HCEC 1CT (cell line): ENCODE data around the gene PEAR1.

ENCODE experiments used
- DNase-seq: peaks from one replicate; pipeline ENCODE4 v3.0.0-alpha.2; 2017

PEAR1 gene

DNA sequence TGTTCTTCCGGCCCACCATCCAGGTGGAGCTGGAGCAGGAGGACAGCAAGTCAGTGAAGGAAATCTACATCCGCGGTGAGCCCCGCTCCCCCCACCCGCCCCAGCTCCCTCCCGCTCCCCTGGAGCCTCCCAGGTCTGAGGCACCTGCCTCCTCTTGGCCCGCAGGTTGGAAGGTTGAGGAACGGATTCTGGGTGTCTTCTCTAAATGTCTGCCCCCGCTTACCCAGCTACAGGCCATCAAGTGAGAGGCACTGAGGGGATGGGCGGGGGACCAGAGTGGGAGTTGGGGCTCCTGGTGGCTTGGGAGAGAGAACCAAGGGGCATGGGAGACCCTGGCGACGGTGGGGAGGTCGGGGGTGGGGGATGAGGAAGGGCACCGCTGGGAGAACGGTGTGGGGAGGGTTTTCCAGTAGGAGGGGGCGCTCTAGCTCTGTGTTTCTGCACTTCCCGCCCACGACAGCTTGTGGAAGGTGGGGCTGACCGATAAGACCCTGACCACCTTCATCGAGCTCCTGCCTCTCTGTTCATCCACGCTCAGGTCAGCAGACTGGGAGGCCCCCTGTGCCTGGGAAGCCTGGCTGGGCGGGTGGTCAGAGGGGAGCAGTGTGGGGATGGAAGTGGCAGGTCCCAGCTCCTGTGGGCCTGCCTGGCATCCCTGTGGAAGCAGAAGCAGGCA, 31.1 kb downstream of the PEAR1 start:
- DNase-seq = no peak

DNA sequence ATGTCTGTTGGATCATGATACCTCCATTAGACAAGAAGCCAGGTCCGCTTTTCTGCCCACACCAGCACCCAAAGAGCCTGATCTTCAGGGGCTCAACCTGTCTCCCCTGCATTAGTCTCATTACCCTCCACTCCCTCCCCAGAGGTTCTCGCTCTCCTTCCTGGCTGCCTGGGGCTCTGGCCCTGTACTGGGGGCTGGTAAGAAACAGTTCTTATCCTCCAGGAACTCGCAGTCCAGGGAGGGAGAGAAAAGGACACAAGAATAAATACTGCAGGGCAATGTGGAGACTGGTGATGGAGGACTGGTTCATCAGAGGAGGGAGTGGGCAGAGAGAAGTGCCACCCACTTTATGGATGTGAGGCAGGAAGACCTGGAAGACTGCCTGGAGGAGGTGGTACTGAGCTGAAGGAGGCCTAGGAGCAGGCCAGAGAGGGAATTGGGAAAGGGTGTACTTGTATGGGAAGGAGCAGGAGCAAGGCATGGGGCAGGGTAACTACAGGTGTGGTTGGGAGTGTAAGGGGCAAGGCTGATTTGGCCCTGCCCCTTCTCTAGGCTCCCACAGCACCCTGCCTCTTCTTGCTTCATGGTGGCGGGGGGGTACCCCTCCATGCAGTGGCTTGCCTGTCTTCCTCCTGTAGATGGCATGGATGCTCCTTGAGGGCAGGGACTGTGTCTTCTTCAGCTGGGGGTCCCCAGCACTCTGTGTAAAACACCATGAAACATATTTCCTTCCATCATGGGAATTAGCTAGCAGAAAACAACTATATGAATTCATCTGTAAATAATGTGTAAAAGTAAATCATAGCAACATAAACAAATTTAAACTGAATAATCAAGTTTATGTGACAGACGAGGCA, 31.9 kb downstream of the PEAR1 start:
- no peak for DNase-seq

DNA sequence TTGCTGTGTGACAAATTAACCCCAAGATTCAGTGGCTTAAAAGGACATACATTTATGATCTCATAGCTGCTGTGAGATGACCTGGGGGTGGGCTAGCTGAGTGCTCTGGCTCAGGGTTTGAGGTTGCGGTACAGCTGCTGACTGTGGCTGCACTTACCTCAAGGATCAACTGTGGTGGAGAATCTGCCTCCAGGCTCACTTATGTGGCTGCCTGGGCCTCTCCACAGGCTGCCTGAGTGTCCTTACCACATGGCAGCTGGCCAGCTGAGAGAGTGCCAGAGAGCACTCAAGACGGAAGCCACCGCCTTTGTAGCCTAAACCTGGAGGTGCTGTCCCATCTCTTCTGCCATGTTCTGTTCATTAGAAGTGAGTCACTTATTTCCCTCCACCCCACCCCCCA, 32.7 kb downstream of the PEAR1 start:
- peak; percentile 7 for DNase-seq

DNA sequence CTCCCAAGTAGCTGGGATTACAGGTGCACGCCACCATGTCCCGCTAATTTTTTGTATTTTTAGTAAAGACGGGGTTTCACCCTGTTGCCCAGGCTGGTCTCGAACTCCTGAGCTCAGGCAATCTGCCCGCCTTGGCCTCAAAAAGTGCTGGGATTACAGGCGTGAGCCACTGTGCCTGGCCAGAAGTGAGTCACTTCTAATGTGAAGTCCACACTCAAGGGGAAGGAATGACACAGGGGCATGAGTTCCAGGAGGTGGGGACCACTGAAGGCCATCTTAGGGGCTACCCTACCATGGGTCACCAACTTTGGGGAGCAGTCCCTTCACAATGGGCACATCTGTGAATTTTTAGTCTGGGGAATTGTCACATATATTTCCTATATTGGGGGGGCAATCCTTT, 33.2 kb downstream of the PEAR1 start:
- DNase-seq = peak; percentile 13

DNA sequence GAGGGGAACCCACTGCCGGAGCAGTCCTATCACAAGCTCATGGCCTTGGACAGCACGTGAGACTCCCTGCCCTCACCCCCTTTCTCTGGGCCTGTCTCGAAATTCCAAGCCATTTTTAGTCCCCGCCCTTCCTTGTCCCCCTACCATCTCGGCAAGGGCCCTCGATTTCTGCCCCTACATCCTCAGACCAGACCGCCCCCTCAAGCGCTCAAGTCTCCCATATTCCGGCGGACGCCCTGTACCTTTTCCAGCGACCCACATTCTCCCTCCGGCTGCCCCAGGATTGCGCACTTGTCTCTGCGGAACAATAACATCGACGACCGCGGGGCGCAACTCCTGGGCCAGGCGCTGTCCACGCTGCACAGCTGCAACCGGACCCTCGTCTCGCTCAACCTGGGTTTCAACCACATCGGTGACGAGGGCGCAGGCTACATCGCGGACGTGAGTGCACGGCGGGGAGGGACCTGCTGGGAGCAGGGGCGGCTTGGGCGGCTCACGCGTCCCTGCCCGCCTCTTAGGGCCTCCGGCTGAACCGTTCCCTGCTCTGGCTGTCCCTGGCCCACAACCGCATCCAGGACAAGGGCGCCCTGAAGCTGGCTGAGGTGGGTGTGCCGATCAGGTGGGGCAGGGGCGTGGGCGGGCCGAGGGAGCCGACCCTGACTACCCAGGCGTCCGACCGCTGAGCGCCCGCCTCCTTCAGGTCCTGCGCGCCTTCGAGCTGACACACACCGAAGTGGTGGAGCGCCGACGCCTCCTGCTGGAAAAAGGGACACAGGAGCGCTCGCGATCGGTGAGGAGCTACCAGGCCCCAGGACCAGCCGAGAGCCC, 33.9 kb downstream of the PEAR1 start:
- DNase-seq = peak; percentile 70

DNA sequence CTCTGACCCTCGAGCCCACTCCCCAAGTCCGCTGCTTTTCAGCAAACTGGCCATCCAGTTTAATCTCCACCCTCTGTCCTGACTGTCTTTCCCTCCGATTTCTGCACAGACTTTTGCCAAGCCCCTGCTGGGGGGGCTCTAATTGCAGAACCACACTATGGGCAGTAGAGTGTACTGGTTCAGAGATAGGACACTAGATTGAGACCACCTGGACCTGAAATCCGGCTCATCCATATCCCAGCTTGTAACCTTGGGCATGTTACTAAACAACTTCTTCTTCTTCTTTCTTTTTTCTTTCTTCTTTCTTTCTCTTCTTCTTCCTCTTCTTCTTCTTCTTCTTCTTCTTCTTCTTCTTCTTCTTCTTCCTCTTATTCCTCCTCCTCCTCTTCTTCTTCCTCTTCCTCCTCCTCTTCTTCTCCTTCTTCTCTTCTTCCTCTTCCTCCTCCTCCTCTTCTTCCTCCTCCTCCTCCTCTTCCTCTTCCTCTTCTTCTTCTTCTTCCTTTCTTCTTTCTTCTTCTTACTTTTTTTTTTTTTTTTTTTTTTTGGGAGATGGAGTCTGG, 34.6 kb downstream of the PEAR1 start:
- DNase-seq = no peak

DNA sequence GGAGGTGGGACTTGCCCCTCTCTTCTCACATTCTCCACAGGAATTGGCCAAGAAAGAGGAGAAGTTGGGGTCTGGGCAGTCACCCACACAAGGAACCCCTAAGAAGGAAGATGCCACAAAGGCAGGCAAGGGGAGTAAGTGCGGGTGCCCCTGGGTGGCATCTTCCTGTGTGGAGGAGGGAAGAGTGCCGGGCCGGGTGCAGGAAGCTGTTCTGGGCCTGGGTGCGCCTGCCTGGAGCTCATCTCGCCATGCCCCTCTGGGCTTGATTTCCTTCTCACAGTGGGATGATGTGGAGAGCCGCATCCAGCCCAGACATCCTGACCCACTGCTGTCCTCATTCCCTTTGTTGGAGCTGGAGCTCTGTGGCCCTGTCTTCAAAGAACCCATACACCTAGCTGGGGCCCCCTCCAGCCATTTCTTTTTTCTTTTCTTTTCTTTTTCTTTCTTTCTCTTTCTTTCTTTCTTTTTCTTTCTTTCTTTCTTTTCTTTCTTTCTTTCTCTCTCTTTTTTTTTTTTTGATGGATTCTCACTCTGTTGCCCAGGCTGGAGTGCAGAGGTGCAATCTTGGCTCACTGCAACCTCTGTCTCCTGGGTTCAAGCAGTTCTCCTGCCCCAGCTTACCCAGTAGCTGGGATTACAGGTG, 36.2 kb downstream of the PEAR1 start:
- DNase-seq = no peak

DNA sequence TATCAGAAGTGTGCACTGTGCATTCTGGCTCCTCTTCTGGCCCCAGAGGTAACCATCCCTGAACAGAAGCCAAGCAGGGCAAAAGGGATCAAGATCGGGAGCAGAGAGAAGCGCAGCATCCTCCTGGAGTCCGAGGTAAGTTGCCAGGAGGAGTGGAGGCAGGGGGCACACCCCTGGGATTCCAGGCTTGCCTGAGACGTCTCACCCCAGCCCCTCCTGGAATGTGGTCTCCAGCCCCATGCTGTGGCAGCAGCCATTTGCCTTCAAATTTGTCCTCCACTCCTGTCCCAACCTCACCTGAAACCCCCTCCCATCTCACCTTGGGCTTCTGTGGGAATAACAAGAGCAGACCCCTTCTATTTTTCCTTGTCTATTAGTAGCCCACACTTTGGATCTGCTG, 37.0 kb downstream of the PEAR1 start:
- DNase-seq = no peak

DNA sequence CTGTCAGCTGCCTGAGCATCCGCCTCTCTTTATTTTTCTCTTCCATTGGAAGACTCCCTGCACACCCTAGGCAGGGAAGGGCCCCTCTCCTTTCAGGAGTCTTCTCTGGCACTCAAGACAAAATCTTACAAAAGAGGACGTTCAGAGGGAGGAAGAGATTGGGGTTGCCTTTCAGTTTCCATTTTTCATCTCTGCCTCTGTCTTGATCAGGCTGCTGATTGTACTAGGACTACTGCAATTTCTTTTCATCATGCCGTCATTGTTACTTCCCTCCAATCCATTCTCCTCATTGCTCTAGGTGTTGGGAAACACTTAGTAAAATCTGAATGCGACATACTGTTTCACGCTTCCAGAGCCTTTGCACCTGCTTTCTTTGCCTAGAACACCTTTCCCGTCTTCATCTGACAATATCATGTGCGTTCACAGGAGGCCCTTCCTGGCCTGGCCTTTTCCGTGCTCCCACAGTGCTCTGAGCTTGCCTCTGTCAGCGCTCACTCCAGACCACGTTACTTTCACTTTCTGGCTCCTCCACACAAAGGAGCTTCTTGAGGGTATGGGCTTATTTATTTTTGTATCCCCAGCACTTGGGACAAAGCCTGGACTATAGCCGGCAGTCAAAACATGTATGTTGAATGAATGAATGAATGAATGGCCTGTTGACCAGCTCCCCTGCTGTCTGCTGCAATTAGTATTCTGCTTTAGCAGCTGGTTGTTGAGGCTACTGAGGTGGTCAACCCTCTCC, 37.9 kb downstream of the PEAR1 start:
- no peak for DNase-seq

DNA sequence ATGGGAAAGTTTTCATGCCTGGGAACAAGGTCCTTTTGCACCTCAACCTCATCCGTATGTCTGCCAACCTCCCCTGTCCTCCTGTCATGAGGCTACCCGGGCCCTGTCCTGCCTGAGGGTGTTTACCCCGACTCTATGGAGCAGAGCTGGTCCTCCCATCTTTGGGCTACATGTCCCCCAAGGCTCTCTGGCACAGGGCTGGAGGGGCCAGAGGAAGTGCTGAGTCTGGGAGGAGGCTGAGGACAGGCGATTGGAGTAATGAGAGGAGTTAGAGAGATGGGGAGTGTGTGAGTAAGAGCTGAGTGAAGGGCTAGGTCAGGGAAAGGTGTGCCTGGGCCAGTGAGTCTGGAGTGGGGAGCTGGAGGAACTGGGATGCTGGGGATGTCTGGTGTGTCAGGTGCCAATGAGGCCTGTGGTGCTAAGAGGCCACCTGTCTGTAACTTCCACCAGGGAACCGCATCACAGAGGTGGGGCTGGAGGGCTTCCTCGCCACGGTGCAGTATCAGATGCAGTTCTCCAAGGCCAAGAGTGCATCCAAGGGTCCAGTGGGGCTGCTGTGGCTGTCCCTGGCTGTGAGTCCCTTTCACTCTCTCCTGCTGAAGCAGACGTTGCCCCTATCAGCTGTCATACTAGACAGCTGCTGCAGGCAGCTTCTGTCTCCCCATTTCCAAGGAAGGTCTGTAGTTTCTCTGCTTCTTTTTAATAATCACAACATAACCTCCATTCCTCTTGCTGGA, 38.6 kb downstream of the PEAR1 start:
- DNase-seq = no peak

DNA sequence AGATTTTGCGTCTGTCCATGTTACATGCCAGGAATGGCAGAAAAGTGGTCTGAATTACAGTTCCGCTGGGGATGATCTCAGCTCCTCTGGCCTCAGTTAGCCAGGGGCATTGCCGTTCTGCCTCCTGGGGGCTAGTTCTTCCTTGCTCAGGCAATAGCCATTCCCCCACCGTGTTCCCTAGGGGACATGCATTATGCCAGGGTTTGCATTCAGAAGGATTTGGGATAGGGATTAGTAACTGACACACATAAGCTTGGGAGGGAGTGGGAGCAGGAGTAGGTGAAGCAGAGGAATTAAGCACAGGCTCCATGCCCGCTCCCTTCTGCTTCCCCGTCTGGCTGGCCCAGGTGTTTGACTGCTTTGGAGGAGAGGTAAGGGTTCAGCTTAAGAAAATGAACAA, 39.6 kb downstream of the PEAR1 start:
- no peak for DNase-seq

DNA sequence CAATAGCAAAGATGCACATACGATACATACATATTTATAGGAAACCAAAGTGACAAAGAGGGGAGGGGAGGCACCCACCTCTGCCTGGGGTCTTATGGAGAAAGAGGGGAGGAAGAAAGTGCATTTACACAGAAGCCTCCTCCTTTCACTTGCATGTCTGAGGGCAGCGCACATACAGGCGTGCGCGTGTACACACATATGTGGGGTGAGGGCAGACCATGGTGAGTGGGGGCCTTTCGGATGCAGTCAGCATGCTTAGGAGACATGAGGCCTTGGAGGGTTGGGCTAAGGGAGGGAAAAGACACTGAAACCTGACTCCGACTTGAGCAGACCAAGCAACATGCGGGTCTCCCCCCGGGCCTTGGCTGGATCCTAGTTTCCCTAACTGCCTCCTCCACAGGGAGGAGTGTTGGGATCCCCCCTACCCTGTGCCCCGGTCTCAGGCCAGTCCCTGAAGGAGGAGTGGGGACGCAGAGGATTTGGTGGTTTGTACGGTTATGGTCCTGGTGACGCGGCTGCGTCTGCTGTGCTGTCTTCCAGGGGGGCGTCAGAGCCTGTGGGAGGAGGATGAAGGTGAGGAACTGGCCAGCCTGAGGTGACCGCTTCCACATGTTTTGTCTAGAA, 42.1 kb downstream of the PEAR1 start:
- DNase-seq = no peak

DNA sequence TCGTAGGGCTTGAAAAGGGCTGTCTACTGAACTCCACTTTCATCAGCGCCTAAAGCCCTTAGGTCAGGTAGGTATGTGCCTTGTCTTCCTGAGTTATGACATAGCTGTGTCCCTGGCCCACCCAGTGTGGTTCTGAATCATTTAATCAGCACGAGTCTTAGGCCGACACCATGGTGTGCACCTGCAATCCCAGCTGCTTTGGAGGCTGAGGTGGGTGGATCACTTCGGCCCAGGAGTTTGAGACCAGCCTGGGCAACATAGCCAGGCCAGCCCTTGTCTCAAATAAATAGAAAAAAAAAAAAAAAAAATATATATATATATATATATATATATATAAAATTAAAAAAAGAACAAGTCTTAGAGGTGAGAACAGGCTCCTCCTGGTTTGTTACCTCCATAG, 42.7 kb downstream of the PEAR1 start:
- DNase-seq = no peak

DNA sequence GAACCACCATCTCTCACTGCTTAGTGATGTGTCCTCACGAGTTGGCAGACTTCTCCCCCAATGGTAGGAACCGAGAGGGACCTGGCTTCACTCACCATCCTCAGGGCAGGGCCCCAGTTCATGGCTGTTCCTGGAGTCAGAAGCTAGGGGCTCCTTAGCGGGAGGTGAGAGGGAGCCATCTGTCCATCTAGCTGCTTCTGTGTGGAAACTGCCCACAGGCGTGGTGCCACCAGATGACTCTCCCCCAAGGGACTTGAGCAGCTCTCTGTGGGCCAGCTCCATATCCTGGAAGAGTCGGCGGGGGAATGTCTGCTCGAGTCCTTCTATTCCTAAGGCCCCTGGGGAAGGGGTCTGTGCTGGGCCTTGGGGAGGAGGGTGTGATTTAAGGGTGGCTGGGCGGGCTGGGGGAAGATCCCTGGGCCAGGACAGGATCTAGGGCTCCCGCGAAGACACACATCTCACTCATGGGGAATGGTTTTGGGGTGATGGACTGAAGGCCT, 43.3 kb downstream of the PEAR1 start:
- DNase-seq = no peak

DNA sequence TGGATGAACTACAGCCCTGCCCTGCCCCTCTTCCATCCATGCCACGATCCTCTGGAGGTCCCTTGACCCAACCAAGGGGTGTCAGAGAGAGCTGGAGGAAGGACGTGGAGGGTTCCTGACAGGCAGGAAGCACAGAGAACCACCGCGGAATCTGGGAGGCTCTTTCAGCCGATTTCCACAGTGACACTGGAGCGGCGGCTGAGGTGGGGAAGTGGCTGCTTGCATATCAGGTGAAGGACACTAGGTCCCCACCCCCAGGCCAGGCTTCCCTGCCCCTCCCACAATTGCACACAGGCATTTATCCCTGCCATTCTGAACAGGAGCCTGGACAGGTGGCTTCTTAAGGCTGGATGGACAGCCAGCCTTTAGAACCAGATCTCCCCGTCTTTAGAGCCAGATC, 44.4 kb downstream of the PEAR1 start:
- no peak for DNase-seq

DNA sequence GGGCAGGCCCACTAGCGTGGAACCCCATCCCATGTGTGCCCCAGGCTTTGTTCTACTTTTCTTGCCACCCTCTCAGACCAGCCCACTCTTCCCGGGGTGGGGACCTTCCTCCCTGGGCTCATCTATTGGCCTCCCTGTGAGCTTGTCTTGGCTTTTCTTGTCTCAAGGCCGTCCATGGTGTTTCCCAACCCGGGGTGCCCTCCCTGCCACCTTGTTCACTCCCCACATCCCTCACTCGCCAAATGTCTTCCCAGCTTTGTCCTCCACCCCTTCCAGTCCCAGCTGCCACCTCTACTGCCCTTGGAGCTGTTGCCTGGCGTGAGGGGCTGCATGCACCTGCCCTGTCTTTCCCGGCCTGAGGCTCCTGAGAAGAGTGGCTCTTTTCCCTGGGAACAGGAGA, 45.3 kb downstream of the PEAR1 start:
- DNase-seq = no peak

DNA sequence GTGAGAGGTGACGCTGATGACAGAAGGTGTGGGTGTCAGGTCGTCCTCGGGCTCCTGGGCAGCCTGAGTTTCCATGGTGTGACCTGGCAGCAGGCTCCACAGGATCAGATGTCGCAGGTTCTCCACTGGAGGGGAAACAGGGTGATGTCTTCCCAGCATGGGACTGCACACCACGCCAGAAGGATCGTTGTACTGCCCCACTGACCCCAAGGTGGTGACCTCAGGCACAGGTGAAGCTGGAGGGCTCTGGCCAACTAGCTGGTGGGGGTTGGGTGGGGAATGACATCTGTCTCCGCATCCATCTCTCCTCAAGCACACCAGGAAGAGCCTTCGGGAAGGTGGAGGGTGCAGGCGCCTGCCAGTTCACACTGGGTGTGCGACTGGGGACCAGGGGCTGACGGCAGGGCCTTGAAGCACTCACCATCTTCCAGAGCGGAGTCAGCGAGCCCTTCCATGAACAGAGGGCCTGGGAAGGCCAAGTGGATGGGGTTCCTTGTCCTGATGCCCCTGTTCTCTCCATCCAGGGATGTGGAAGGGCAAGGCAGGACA, 46.3 kb downstream of the PEAR1 start:
- no peak for DNase-seq

DNA sequence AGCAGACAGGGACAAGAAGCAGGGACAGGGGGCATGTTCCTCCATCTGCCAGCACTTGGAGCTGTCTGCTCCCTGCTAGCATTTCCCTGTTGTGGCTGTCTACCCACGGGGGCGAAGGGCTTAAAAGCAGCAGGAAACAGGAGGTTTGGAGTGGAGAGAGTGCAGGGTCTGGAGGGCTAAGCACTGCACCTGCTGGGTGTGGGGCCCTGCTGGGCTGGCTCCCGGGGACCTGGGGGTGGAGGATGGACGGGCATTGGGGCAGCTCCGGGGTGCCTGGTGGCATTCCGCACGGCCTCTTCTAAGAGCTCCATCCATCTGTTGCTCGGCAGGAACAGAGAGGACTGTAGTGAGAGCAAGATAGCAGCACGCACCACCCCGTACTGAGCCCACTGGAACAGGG, 48.2 kb downstream of the PEAR1 start:
- no peak for DNase-seq

DNA sequence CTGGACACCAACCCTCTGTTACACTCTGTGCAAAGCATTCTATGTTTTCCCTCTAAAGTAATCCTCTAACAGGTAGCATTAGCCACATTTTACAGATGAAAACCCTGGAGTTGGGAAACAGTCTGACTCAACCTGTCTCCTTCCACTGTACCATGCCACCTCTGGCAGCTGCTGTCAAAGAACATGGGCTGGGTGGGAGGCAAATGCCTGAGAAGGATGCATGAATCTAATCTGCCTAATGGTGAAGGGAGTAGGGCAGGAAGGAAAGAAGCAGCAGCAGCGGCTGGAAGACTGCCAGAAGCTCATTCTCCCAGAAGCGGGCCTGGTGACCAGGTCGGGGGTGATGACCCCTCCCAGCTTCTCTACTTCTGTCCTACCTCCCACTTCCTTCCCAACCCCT, 48.7 kb downstream of the PEAR1 start:
- no peak for DNase-seq

DNA sequence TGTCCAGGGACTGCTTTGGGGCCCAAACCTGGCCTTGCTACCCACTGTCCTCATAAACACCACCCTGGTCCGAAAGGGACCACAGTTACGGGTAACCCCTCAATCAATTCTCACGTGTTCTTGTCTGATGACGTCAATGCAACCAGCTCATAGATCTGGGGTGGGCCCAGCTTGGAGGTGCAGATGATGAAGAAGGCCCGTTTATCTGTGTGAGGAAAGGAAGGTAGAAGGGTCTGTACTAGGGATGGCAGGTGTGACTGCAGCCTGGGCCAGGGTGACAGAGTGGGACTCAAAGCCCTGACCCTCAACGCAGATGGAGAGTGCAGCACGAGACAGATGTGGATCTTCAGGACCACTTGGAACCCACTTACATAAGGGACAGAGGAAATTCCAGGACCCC, 49.1 kb downstream of the PEAR1 start:
- DNase-seq = no peak
